Neural cell (in vitro differentiated cells): ENCODE data around the gene PCDH15. TPM values are rescaled to one million over a fixed set of nuclear protein-coding genes. Genes with fewer than 3 reads are reported as not detected.

Experiments
- H2AFZ ChIP-seq: fragments of 200-600, 300-800 bp; sonication (generic), shearing (Covaris generic); 2 replicates; pipeline ENCODE4 v1.6.0; 2014; ENCODE audit warnings: low read depth, mild to moderate bottlenecking, antibody characterized with exemption, low read length, moderate library complexity
- H3F3A ChIP-seq: fragments of 200-600 bp; shearing (Covaris generic); 2 replicates; pipeline ENCODE4 v1.6.1; 2016; ENCODE audit warnings: mild to moderate bottlenecking, moderate library complexity, mixed read lengths, antibody characterized with exemption, low read length; ENCODE audit not compliant: insufficient read depth, poor library complexity, severe bottlenecking
- H3K27ac ChIP-seq: fragments of 200-600, 300-800 bp; sonication (generic), shearing (Covaris generic); 2 replicates; pipeline ENCODE4 v1.5.1; 2014; ENCODE audit warnings: mild to moderate bottlenecking, low read length, moderate library complexity
- H3K27me3 ChIP-seq: fragments of 300-800, 200-600 bp; sonication (generic), shearing (Covaris generic); 2 replicates; pipeline ENCODE4 v1.6.0; 2014; ENCODE audit warnings: mild to moderate bottlenecking, low read depth, low read length, moderate library complexity; ENCODE audit not compliant: insufficient read depth
- H3K36me3 ChIP-seq: fragments of 300-800, 200-600 bp; sonication (generic), shearing (Covaris generic); 2 replicates; pipeline ENCODE4 v1.5.1; 2014; ENCODE audit warnings: mild to moderate bottlenecking, antibody characterized with exemption, low read length, moderate library complexity; ENCODE audit not compliant: insufficient read depth
- H3K4me2 ChIP-seq: fragments of 300-800, 200-600 bp; sonication (generic), shearing (Covaris generic); 2 replicates; pipeline ENCODE4 v1.6.0; 2014; ENCODE audit warnings: mild to moderate bottlenecking, low read length
- H3K4me3 ChIP-seq: fragments of 300-800, 200-600 bp; sonication (generic), shearing (Covaris generic); 2 replicates; pipeline ENCODE4 v1.5.1; 2014; ENCODE audit warnings: mild to moderate bottlenecking, low read length, moderate library complexity
- H3K79me2 ChIP-seq: fragments of 200-600 bp; shearing (Covaris generic); replicated peaks from 2 replicates; pipeline ENCODE4 v1.6.0; 2014; ENCODE audit warnings: mild to moderate bottlenecking, low read length, moderate library complexity; ENCODE audit not compliant: insufficient read depth
- H3K9ac ChIP-seq: fragments of 300-800, 200-600 bp; sonication (generic), shearing (Covaris generic); 2 replicates; pipeline ENCODE4 v1.6.1; 2016; ENCODE audit warnings: mild to moderate bottlenecking, low read length, mixed read lengths
- H3K9me2 ChIP-seq: fragments of 200-600 bp; shearing (Covaris generic); 2 replicates; pipeline ENCODE4 v1.6.1; 2016; ENCODE audit warnings: mild to moderate bottlenecking, low read length, mixed read lengths; ENCODE audit not compliant: insufficient read depth
- H3K9me3 ChIP-seq: fragments of 200-600, 300-800 bp; sonication (generic), shearing (Covaris generic); 2 replicates; pipeline ENCODE4 v1.6.1; 2016; ENCODE audit warnings: mild to moderate bottlenecking, mixed run types, low read length, moderate library complexity, mixed read lengths
- H4K20me1 ChIP-seq: fragments of 200-600 bp; shearing (Covaris generic); 2 replicates; pipeline ENCODE4 v1.6.1; 2016; ENCODE audit warnings: mild to moderate bottlenecking, mixed run types; ENCODE audit not compliant: insufficient read depth
- CTCF ChIP-seq: fragments of 450-650 bp; IDR thresholded peaks from 2 replicates; pipeline ENCODE4 v1.5.1; 2014; ENCODE audit warnings: antibody characterized with exemption, mild to moderate bottlenecking, moderate library complexity; ENCODE audit not compliant: poor library complexity, severe bottlenecking
- EP300 ChIP-seq: fragments of 450-650 bp; conservative IDR thresholded peaks from 2 replicates; pipeline ENCODE4 v1.6.1; 2014; ENCODE audit warnings: antibody characterized with exemption, mild to moderate bottlenecking, moderate library complexity; ENCODE audit not compliant: poor library complexity, severe bottlenecking
- EZH2 ChIP-seq: fragments of 200-600, 300-800 bp; shearing (Covaris generic), sonication (generic); IDR thresholded peaks from 2 replicates; pipeline ENCODE4 v1.6.1; 2014; ENCODE audit warnings: antibody characterized with exemption, low read length, borderline replicate concordance, mild to moderate bottlenecking; ENCODE audit not compliant: insufficient read depth, poor library complexity, severe bottlenecking
- MXI1 ChIP-seq: fragments of 450-650 bp; conservative IDR thresholded peaks from 2 replicates; pipeline ENCODE4 v1.6.1; 2014; ENCODE audit warnings: antibody characterized with exemption, mild to moderate bottlenecking; ENCODE audit not compliant: poor library complexity, severe bottlenecking
- POLR2AphosphoS5 ChIP-seq: IDR thresholded peaks from 2 replicates; pipeline ENCODE4 v1.6.1; 2012
- RAD21 ChIP-seq: fragments of 450-650 bp; conservative IDR thresholded peaks from 2 replicates; pipeline ENCODE4 v1.6.1; 2014; ENCODE audit warnings: antibody characterized with exemption, mild to moderate bottlenecking, moderate library complexity
- SMC3 ChIP-seq: fragments of 450-650 bp; conservative IDR thresholded peaks from 2 replicates; pipeline ENCODE4 v1.6.1; 2014; ENCODE audit warnings: antibody characterized with exemption, mild to moderate bottlenecking, moderate library complexity; ENCODE audit not compliant: poor library complexity
- TAF1 ChIP-seq: IDR thresholded peaks from 2 replicates; pipeline ENCODE4 v1.6.1; 2012; ENCODE audit warnings: low read depth
- polyA plus RNA-seq: library from polyadenylated mRNA; depleted of rRNA; stranded (reverse); fragments of >200 nt; gene quantifications from 2 replicates; pipeline ENCODE4 v1.2.3, GENCODE V29; 2014
- TF ChIP-seq, protein P1 (sequence below): IDR thresholded peaks from 2 replicates; pipeline ENCODE4 v1.6.1; 2012; ENCODE audit warnings: borderline replicate concordance

The PCDH15 gene
- polyA plus RNA-seq, 1 donor from 2014 or later: 1.2 TPM

GRCh38 chr10:53978301-53978700, 822.7 kb downstream of the PCDH15 start:
- no peaks in the 10 kb centered on the region for H3K79me2 ChIP-seq

DNA sequence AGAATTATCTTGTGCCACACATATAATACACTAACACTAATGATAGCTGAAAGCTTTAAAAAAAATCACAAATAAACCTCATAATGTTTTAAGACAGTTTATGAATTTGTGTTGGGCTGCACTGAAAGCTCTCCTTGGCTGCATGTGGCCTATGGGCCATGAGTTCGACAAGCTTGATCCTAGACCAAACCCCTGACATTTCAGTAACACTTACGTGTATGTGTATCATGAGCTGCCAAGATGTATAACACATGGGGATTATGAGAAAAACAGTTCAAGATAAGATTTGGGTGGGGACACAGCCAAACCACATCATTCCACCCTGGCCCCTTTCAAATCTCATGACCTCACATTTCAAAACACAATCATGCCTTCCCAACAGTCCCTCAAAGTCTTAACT, 823.8 kb downstream of the PCDH15 start:
- H3K4me2 ChIP-seq: no peak overlapping the region
- no peaks in the 10 kb centered on the region for H3K36me3 ChIP-seq
- H3K4me3 ChIP-seq: no peak overlapping the region
- no peak overlapping the region for H3K27ac ChIP-seq
- H3K9ac ChIP-seq: no peak overlapping the region
- no peaks in the 10 kb centered on the region for H3K27me3 ChIP-seq
- TF ChIP-seq CTCF (no peak), TAF1 (no peak), EZH2 (no peak), MXI1 (no peak), EP300 (no peak), POLR2AphosphoS5 (no peak), SMC3 (no peak), RAD21 (no peak)
- TF ChIP-seq, protein P1, sequence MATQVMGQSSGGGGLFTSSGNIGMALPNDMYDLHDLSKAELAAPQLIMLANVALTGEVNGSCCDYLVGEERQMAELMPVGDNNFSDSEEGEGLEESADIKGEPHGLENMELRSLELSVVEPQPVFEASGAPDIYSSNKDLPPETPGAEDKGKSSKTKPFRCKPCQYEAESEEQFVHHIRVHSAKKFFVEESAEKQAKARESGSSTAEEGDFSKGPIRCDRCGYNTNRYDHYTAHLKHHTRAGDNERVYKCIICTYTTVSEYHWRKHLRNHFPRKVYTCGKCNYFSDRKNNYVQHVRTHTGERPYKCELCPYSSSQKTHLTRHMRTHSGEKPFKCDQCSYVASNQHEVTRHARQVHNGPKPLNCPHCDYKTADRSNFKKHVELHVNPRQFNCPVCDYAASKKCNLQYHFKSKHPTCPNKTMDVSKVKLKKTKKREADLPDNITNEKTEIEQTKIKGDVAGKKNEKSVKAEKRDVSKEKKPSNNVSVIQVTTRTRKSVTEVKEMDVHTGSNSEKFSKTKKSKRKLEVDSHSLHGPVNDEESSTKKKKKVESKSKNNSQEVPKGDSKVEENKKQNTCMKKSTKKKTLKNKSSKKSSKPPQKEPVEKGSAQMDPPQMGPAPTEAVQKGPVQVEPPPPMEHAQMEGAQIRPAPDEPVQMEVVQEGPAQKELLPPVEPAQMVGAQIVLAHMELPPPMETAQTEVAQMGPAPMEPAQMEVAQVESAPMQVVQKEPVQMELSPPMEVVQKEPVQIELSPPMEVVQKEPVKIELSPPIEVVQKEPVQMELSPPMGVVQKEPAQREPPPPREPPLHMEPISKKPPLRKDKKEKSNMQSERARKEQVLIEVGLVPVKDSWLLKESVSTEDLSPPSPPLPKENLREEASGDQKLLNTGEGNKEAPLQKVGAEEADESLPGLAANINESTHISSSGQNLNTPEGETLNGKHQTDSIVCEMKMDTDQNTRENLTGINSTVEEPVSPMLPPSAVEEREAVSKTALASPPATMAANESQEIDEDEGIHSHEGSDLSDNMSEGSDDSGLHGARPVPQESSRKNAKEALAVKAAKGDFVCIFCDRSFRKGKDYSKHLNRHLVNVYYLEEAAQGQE: no peak
- H3F3A ChIP-seq: no peaks in the 10 kb centered on the region
- no peaks in the 10 kb centered on the region for H3K79me2 ChIP-seq
- no peaks in the 10 kb centered on the region for H4K20me1 ChIP-seq
- H2AFZ ChIP-seq: no peak overlapping the region
- H3K9me3 ChIP-seq: no peaks in the 10 kb centered on the region
- no peaks in the 10 kb centered on the region for H3K9me2 ChIP-seq

More at GRCh38 chr10:53978301-53978700, 822.7 kb downstream of the PCDH15 start:
- Histone ChIP-seq H3K9me2 (no peaks in the 10 kb centered on the region), H3K9ac (no peak overlapping the region), H4K20me1 (no peaks in the 10 kb centered on the region), H3K36me3 (no peaks in the 10 kb centered on the region), H3K4me3 (no peak overlapping the region), H3K27ac (no peak overlapping the region), H3F3A (no peaks in the 10 kb centered on the region), H3K27me3 (no peaks in the 10 kb centered on the region), H3K4me2 (no peak overlapping the region), H3K9me3 (no peaks in the 10 kb centered on the region), H2AFZ (no peak overlapping the region)
- no peak for TF ChIP-seq RAD21
- TF ChIP-seq TAF1: no peak

DNA sequence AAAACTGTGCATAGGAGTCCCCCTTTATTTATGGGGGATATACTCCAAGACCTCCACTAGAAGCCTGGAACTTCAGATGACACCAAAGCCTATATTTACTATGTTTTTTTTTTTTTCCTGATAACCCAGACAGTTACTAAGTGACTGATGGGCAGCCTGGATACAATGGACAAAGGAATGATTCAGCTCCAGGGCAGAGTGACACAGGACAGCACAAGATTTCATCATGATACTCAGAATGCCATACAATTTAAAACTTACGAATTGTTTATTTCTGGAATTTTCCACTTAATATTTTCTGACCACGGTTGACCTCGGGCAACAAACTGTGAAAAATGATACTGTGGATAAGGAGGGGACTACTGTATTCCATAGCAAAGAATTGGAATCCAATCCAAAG, 843.6 kb downstream of the PCDH15 start:
- TF ChIP-seq EZH2 (no peak), RAD21 (no peak), MXI1 (no peak), SMC3 (no peak), CTCF (no peak), TAF1 (no peak), EP300 (no peak), POLR2AphosphoS5 (no peak)
- TF ChIP-seq, protein P1: no peak
- Histone ChIP-seq H3F3A (no peaks in the 10 kb centered on the region), H3K4me3 (no peak overlapping the region), H3K27me3 (no peaks in the 10 kb centered on the region), H4K20me1 (no peaks in the 10 kb centered on the region), H2AFZ (no peak overlapping the region), H3K36me3 (no peaks in the 10 kb centered on the region), H3K27ac (no peak overlapping the region), H3K9ac (no peak overlapping the region), H3K9me2 (no peaks in the 10 kb centered on the region), H3K9me3 (no peaks in the 10 kb centered on the region), H3K79me2 (no peaks in the 10 kb centered on the region), H3K4me2 (no peak overlapping the region)
